HepG2 (cell line): ENCODE data around the gene DNAJC8. TPM values are rescaled to one million over a fixed set of nuclear protein-coding genes. Genes with fewer than 3 reads are reported as not detected.
A peak's percentile ranks its signal among the peaks of the same experiment; 100 is the strongest.

Experiments
- ARNT ChIP-seq: fragments of 450-650 bp; IDR thresholded peaks from 2 replicates; pipeline ENCODE4 v1.6.1; 2017
- BRD4 ChIP-seq: sonication (generic); formaldehyde crosslinking; IDR thresholded peaks from 2 replicates; pipeline ENCODE4 v1.4.0; 2020; ENCODE audit warnings: missing genetic modification reagents
- GABPB1 ChIP-seq: IDR thresholded peaks from 2 replicates; pipeline ENCODE4 v1.6.1; 2016; ENCODE audit warnings: mild to moderate bottlenecking, missing genetic modification reagents, moderate library complexity, missing compliant biosample characterization
- HOXD1 ChIP-seq: sonication (generic); formaldehyde crosslinking; IDR thresholded peaks from 2 replicates; pipeline ENCODE4 v1.5.0; 2020; ENCODE audit warnings: missing genetic modification reagents
- MTF1 ChIP-seq: sonication (generic); formaldehyde crosslinking; IDR thresholded peaks from 2 replicates; pipeline ENCODE4 v1.5.0; 2020; ENCODE audit warnings: missing genetic modification reagents
- PITX1 ChIP-seq: sonication (generic); formaldehyde crosslinking; IDR thresholded peaks from 2 replicates; pipeline ENCODE4 v1.5.1; 2020; ENCODE audit warnings: mild to moderate bottlenecking, missing genetic modification reagents
- SCMH1 ChIP-seq: sonication (generic); formaldehyde crosslinking; IDR thresholded peaks from 2 replicates; pipeline ENCODE4 v1.9.0; 2021; ENCODE audit warnings: missing genetic modification reagents, mild to moderate bottlenecking, borderline replicate concordance
- SIX4 ChIP-seq: sonication (generic); formaldehyde crosslinking; IDR thresholded peaks from 2 replicates; pipeline ENCODE4 v1.4.0; 2020; ENCODE audit warnings: missing genetic modification reagents
- TMF1 ChIP-seq: sonication (generic); formaldehyde crosslinking; IDR thresholded peaks from 2 replicates; pipeline ENCODE4 v1.8.1; 2022; ENCODE audit warnings: low read depth, missing genetic modification reagents
- YEATS2 ChIP-seq: sonication (generic); formaldehyde crosslinking; IDR thresholded peaks from 2 replicates; pipeline ENCODE4 v1.4.0; 2020; ENCODE audit warnings: missing genetic modification reagents, borderline replicate concordance
- ZNF138 ChIP-seq: sonication (generic); formaldehyde crosslinking; IDR thresholded peaks from 2 replicates; pipeline ENCODE4 v1.5.0; 2020; ENCODE audit warnings: mild to moderate bottlenecking, low read depth, missing genetic modification reagents
- ZNF17 ChIP-seq: sonication (generic); formaldehyde crosslinking; IDR thresholded peaks from 2 replicates; pipeline ENCODE4 v1.5.0; 2020; ENCODE audit warnings: mild to moderate bottlenecking, missing genetic modification reagents
- ZNF180 ChIP-seq: sonication (generic); formaldehyde crosslinking; IDR thresholded peaks from 2 replicates; pipeline ENCODE4 v1.4.0; 2020; ENCODE audit warnings: low read depth, missing genetic modification reagents, borderline replicate concordance
- ZNF230 ChIP-seq: sonication (generic); formaldehyde crosslinking; IDR thresholded peaks from 2 replicates; pipeline ENCODE4 v1.4.0; 2020; ENCODE audit warnings: mild to moderate bottlenecking, missing genetic modification reagents
- ZNF292 ChIP-seq: sonication (generic); formaldehyde crosslinking; IDR thresholded peaks from 2 replicates; pipeline ENCODE4 v1.8.1; 2022; ENCODE audit warnings: mild to moderate bottlenecking, low read depth, missing genetic modification reagents, borderline replicate concordance
- ZNF329 ChIP-seq: sonication (generic); formaldehyde crosslinking; IDR thresholded peaks from 2 replicates; pipeline ENCODE4 v1.9.0; 2021; ENCODE audit warnings: low read depth, mild to moderate bottlenecking, missing genetic modification reagents
- ZNF354B ChIP-seq: sonication (generic); formaldehyde crosslinking; IDR thresholded peaks from 2 replicates; pipeline ENCODE4 v1.8.0; 2022; ENCODE audit warnings: mild to moderate bottlenecking, missing genetic modification reagents
- ZNF367 ChIP-seq: sonication (generic); formaldehyde crosslinking; IDR thresholded peaks from 2 replicates; pipeline ENCODE4 v1.4.0; 2020; ENCODE audit warnings: missing genetic modification reagents, borderline replicate concordance
- ZNF782 ChIP-seq: sonication (generic); formaldehyde crosslinking; IDR thresholded peaks from 2 replicates; pipeline ENCODE4 v1.4.0; 2020; ENCODE audit warnings: missing genetic modification reagents, mild to moderate bottlenecking, borderline replicate concordance
- ZSCAN29 ChIP-seq: sonication (generic); formaldehyde crosslinking; conservative IDR thresholded peaks from 2 replicates; pipeline ENCODE4 v1.4.0; 2020; ENCODE audit warnings: mild to moderate bottlenecking, missing genetic modification reagents
- polyA plus RNA-seq, 8 experiments: library from polyadenylated mRNA; depleted of rRNA in 3 of 8; stranded (reverse) in 7 of 8; unstranded in 1 of 8; fragments of >200 nt; fragmentation: Illumina TruSeq in 4 of 8; extraction: Trizol in 4 of 8; gene quantifications; 2 replicates each; pipeline versions ENCODE4 v1.2.1 to v1.2.3, GENCODE V29; 2011 to 2016; ENCODE audit warnings: low read depth in 4 of 8, missing spikeins in 1 of 8, mixed read lengths in 1 of 8; ENCODE audit not compliant: insufficient read depth in 1 of 8
- total RNA-seq, 5 experiments: library from RNA; depleted of rRNA; stranded (reverse); fragments of >200 nt; fragmentation: Illumina TruSeq; extraction: Trizol; gene quantifications; 2 replicates each; pipeline ENCODE4 v1.2.3, GENCODE V29; 2016; ENCODE audit warnings: low read depth in 1 of 5
- TF ChIP-seq, protein P1 (sequence below): IDR thresholded peaks from 2 replicates; pipeline ENCODE4 v1.6.1; 2016; ENCODE audit warnings: missing compliant biosample characterization, missing genetic modification reagents, borderline replicate concordance
- TF ChIP-seq, protein P2 (sequence below): sonication (generic); formaldehyde crosslinking; IDR thresholded peaks from 2 replicates; pipeline ENCODE4 v1.5.0; 2020; ENCODE audit warnings: missing genetic modification reagents
- TF ChIP-seq, protein P3 (sequence below): sonication (generic); formaldehyde crosslinking; IDR thresholded peaks from 2 replicates; pipeline ENCODE4 v1.4.0; 2020; ENCODE audit warnings: missing genetic modification reagents, mild to moderate bottlenecking, borderline replicate concordance
- TF ChIP-seq, protein P4 (sequence below): sonication (generic); formaldehyde crosslinking; IDR thresholded peaks from 2 replicates; pipeline ENCODE4 v1.5.0; 2020; ENCODE audit warnings: missing genetic modification reagents

The DNAJC8 gene
- total and polyA plus RNA-seq, 2 of the 13 experiments (the other 11 are each of a cell fraction or from before 2014, with no cell fraction given): 54.5 to 126 TPM

GRCh38 chr1:28235755-28236655, 3.2 kb upstream of the DNAJC8 start, which contains the start of gene ATP5IF1 (continued):
- TF ChIP-seq, protein P1, sequence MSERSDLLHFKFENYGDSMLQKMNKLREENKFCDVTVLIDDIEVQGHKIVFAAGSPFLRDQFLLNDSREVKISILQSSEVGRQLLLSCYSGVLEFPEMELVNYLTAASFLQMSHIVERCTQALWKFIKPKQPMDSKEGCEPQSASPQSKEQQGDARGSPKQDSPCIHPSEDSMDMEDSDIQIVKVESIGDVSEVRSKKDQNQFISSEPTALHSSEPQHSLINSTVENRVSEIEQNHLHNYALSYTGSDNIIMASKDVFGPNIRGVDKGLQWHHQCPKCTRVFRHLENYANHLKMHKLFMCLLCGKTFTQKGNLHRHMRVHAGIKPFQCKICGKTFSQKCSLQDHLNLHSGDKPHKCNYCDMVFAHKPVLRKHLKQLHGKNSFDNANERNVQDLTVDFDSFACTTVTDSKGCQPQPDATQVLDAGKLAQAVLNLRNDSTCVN (CRISPR knock-in tag): peak; percentile 61; the same call in 1 of the 2 replicates
- peak; percentile 73; the same call in 1 of the 2 replicates for TF ChIP-seq HOXD1
- no peak for TF ChIP-seq ZNF17 (CRISPR knock-in tag)
- TF ChIP-seq ZNF329 (CRISPR knock-in tag): peak; percentile 46; the same call in 1 of the 2 replicates
- TF ChIP-seq, protein P2, sequence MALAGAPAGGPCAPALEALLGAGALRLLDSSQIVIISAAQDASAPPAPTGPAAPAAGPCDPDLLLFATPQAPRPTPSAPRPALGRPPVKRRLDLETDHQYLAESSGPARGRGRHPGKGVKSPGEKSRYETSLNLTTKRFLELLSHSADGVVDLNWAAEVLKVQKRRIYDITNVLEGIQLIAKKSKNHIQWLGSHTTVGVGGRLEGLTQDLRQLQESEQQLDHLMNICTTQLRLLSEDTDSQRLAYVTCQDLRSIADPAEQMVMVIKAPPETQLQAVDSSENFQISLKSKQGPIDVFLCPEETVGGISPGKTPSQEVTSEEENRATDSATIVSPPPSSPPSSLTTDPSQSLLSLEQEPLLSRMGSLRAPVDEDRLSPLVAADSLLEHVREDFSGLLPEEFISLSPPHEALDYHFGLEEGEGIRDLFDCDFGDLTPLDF (CRISPR knock-in tag): peak; percentile 46; the same call in 1 of the 2 replicates
- TF ChIP-seq SCMH1 (CRISPR knock-in tag): no peak
- TF ChIP-seq ZNF138 (CRISPR knock-in tag): peak; percentile 87
- TF ChIP-seq ZSCAN29: peak; percentile 52; the same call in 1 of the 2 replicates
- TF ChIP-seq TMF1 (CRISPR knock-in tag): peak; percentile 74; the same call in 1 of the 2 replicates
- no peak for TF ChIP-seq ARNT
- TF ChIP-seq MTF1 (CRISPR knock-in tag): peak; percentile 51; the same call in 1 of the 2 replicates
- TF ChIP-seq ZNF782 (CRISPR knock-in tag): peak; percentile 80; the same call in 1 of the 2 replicates
- no peak for TF ChIP-seq ZNF180 (CRISPR knock-in tag)
- peak; percentile 88 for TF ChIP-seq ZNF230 (CRISPR knock-in tag)
- TF ChIP-seq ZNF292 (CRISPR knock-in tag): peak; percentile 62
- TF ChIP-seq ZNF367: no peak; the same call in 1 of the 2 replicates
- TF ChIP-seq BRD4 (CRISPR knock-in tag): peak; percentile 98
- TF ChIP-seq, protein P3, sequence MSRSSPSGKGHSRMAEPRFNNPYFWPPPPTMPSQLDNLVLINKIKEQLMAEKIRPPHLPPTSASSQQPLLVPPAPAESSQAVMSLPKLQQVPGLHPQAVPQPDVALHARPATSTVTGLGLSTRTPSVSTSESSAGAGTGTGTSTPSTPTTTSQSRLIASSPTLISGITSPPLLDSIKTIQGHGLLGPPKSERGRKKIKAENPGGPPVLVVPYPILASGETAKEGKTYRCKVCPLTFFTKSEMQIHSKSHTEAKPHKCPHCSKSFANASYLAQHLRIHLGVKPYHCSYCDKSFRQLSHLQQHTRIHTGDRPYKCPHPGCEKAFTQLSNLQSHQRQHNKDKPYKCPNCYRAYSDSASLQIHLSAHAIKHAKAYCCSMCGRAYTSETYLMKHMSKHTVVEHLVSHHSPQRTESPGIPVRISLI (CRISPR knock-in tag): no peak
- peak; percentile 89 for TF ChIP-seq GABPB1
- TF ChIP-seq ZNF354B (CRISPR knock-in tag): 0 out of 2 replicates have a peak, but pooled peaks have one; percentile 23
- TF ChIP-seq, protein P4, sequence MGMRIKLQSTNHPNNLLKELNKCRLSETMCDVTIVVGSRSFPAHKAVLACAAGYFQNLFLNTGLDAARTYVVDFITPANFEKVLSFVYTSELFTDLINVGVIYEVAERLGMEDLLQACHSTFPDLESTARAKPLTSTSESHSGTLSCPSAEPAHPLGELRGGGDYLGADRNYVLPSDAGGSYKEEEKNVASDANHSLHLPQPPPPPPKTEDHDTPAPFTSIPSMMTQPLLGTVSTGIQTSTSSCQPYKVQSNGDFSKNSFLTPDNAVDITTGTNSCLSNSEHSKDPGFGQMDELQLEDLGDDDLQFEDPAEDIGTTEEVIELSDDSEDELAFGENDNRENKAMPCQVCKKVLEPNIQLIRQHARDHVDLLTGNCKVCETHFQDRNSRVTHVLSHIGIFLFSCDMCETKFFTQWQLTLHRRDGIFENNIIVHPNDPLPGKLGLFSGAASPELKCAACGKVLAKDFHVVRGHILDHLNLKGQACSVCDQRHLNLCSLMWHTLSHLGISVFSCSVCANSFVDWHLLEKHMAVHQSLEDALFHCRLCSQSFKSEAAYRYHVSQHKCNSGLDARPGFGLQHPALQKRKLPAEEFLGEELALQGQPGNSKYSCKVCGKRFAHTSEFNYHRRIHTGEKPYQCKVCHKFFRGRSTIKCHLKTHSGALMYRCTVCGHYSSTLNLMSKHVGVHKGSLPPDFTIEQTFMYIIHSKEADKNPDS (CRISPR knock-in tag): no peak
- no peak for TF ChIP-seq SIX4 (CRISPR knock-in tag)
- peak; percentile 77 for TF ChIP-seq PITX1 (CRISPR knock-in tag)
- TF ChIP-seq YEATS2 (CRISPR knock-in tag): peak; percentile 70
